T follicular helper cell (primary cell): ENCODE data around the gene RIMS1.
"Not testable (repeated sequence)": the region's sequence is repeated elsewhere in the genome, so short reads cannot be mapped to it uniquely, and the experiment has no call there.

Source experiments
- DNase-seq: peaks from one replicate; pipeline ENCODE4 v3.0.0-alpha.2; 2020; ENCODE audit warnings: low read depth

The RIMS1 gene

GRCh38 chr6:71977884-71978283 is 91.5 kb downstream of the RIMS1 start:
- no peak for DNase-seq

GRCh38 chr6:71979911-71980310 is 93.6 kb downstream of the RIMS1 start:
- DNase-seq, result no peak

DNA sequence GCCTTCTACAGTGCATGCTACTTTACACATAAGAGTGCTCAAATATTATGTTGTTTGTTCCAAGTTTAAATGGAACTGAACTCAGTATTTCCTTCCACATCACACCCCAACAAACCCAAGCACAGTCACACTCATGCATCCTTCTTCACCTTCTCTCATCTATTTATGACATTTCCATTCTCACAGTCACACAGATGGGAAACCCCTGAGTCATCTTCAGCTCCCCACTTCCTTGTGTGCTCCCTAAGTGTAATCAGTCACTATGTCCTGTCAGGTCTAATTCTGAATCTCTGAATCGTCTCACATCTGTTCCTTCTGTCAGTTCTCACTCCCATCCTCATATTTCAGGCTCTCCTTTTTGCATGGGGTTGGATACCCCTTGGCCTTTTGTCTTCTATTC is 96.0 kb downstream of the RIMS1 start:
- no peak for DNase-seq

DNA sequence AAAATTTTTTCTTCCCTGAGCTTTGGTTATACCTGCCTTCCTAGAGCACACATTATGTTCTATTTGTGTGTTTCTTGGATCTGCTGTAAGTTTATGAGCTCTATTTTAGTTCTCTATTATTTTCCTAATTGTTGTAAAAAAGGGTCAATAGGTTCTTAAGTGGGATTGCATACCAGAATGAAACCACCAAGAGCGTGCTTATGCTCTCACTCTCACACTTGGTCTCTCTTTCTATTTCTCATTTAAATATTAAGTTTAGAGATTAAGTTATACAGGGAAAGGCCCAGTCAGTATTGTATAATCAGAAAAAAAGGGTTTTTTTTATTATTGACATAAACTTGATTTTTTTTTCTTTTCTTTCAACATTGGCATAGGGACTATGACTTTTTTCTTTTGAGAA is 96.8 kb downstream of the RIMS1 start:
- DNase-seq, result no peak

- no peak for DNase-seq
These were observed 108.4 kb downstream of the RIMS1 start for GRCh38 chr6:71994705-71995271.

DNA sequence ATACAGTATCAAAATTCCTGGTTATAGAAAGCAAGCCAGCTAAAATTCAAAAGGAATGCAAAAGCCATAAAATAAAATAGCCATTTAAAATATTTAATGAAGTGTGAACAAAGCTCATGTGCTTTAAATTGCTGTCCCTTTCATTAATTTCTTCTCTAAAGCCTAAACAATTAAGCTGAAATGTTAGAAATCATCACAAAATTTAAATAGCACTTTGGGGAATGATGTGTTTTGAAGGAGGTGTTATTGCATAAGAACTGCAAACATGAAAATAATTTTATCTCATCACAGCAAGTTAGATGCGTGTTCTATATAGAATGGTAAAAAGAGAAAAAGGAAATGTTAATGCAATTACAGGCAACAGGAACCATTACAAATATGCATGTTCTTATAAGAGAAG is 111.0 kb downstream of the RIMS1 start:
- DNase-seq, result no peak

- DNase-seq, result no peak
These were observed 116.1 kb downstream of the RIMS1 start for GRCh38 chr6:72002415-72002814.

DNA sequence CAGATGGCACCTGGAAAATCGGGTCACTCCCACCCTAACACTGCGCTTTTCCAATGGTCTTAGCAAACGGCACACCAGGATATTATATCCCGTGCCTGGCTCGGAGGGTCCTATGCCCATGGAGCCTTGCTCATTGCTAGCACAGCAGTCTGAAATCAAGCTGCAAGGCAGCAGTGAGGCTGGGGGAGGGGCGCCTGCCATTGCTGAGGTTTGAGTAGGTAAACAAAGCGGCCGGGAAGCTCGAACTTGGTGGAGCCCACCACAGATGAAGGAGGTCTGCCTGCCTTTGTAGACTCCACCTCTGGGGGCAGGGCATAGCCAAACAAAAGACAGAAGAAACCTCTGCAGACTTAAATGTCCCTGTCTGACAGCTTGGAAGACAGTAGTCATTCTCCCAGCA is 120.2 kb downstream of the RIMS1 start:
- DNase-seq, result not testable (repeated sequence)

DNA sequence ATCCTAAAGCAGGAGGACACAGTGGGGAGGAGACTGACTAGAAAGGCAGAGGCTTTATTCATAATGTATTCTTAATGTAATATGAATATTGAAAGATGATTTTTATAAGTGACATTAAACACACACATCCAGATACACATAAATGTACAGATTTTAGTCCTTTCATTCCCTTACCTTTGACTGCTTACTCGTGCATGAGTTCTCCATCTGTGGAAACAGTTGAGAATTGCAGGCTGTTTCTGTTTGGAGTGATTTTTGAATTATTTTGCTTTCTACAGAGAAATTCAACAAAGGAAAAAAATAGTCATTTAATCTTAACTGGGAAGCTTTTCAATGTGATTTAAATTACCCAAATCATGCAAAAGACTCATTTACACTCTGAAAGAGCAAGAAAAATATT is 136.5 kb downstream of the RIMS1 start:
- DNase-seq, result no peak

GRCh38 chr6:72031471-72031870 is 145.1 kb downstream of the RIMS1 start:
- DNase-seq, result no peak

GRCh38 chr6:72032086-72032485 is 145.7 kb downstream of the RIMS1 start:
- DNase-seq, result no peak

- DNase-seq, result no peak
These were observed 149.1 kb downstream of the RIMS1 start for GRCh38 chr6:72035486-72035885.

DNA sequence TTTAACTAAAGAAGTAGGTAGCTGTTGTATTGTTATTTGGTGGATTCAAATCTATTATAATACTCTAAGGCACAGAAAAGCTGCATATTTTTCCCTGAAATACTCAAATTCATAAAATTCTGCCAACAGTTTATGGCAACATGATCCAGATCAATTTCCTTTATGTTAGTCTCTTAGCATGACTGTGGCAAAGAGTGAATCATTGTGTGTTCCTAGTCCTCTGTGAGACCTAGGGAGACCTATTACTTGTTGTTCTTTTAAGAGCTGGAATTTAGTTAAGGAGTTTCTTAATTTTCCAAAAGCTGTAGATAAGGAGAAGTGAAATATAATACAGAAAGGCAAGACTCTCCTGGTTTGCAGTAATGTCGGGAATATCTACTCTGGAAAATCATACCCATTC is 149.6 kb downstream of the RIMS1 start:
- no peak for DNase-seq

DNA sequence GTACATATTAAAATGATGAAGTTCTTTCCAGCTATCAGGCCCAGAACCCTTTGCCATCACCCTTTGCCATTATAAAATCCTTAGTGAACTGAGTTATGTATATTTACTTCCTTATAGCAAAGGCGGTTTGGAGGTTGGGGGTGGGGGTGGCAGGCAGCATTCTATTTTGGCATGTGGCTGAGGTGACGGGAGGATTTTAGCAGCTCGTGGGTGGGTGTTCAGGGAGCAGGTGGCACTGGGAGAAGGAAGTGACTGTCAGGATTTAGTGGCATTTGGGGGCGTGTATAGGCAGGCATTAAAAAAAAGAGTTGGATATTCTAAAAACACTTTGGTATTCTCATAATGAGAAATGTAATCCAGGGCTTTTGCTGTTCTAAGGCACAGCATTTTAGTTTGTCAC is 150.7 kb downstream of the RIMS1 start:
- DNase-seq, result no peak

- no peak for DNase-seq
These were observed 153.8 kb downstream of the RIMS1 start for GRCh38 chr6:72040111-72040510.

- no peak for DNase-seq
These were observed 155.7 kb downstream of the RIMS1 start for GRCh38 chr6:72042088-72042487.

- DNase-seq, result no peak
These were observed 161.7 kb downstream of the RIMS1 start for GRCh38 chr6:72048080-72048479.

DNA sequence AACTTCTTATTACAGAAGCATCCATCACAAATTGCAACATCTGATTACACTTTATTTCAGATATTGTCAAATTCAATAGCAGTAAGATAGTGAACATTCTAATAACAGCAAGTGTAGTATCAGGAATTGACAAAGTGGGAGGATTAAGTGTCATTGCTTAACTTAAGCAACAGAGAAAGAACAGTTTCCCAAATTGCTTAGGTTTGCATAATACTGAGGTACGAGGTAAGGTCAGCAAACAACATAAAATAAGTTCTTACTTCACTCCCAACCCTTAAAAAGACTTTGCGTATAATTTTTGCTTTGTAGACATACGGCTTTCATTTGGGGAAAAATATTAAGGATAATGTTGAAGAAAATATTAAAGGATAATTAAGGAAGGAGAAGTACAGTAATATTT is 163.0 kb downstream of the RIMS1 start:
- no peak for DNase-seq

DNA sequence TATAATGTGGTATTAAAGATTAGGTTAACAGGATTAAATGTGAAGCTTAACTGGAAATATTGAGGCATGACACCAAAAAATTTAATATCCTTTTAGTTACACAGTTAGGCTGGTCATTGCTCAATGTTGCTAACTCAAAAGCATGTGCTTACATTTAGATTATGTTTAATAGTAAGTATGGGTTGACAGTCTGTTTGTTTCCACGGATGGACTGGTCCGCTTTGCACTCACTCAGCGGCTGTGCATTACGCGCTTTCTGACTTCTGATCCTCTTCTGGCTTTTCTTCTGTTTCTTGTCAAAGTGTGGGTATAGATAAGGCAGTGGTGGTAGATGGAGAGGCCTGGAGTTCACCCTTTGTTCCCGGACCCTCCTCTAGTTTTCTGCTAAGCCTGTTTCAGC is 174.9 kb downstream of the RIMS1 start:
- DNase-seq, result no peak

- no peak for DNase-seq
These were observed 178.1 kb downstream of the RIMS1 start for GRCh38 chr6:72064399-72064975.

GRCh38 chr6:72078096-72078495 is 191.7 kb downstream of the RIMS1 start:
- no peak for DNase-seq

DNA sequence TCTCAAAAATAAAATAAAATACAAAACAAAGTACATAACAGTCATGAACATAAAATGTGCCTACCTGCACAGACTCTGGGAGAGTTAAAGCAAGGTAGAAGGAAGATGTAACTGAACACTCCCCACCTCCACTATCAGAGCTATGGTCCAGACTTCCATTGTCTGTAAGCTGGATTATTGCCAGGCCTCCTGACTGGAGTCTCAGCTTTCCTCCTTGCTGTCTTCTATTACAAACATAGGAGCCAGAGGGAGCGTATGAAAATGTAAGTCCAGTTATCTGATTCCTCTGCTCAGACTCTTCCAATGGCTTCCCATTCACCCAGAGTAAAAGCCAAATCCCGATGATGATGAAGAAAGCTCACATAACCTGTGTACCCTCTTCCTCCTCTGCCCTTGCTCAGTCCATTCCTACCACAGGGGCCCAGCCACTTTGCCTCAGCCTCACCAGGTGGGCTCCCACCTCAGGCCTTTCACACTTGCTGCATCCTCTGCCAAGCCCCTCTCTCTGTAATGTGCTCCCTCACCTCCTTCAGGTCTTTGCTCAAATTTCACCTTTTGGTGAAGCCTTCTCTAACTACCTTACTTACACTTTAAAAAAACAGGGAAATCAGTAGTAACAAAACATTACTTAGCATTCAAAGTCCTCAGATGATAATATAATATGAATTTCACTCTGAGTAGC is 194.1 kb downstream of the RIMS1 start:
- no peak for DNase-seq

DNA sequence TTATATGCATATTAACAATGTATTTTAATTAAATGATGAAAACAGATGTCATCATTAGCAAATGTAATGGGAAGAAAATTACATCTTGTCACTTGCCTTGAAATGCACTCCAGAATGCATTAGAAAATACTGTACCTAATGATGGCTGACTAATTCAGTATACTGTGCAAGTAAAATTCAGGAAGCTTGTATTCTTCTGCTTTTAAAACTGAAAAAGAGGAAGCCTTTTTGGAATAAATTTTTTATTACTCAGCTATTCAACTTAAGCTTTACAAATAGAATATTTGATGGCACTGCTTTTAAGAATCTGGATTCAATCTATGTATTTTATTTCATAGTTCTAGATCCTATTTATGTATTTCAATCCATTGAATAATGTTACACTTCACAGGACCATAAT is 195.5 kb downstream of the RIMS1 start:
- no peak for DNase-seq

DNA sequence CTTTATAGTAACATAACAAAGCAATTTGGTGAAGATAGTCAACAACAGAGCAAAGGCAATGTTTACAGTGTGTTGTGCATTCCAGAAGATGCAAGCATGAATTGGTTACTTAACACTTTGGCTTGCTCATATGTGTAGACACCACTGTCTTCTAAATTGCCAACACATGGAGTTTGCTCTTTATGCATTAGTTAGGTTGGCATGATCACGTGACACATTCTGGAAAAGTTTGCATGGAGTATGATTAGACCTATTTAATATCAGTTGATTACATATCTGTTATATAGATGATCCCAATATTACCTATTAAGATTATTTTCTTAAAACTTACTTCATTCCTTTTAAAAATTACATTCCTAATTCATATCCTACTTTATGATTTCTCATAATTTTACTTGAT is 197.6 kb downstream of the RIMS1 start:
- no peak for DNase-seq
